RWPE2 (cell line): ENCODE results near the gene NEK5.
"Not testable (repeated sequence)": the region's sequence is repeated elsewhere in the genome, so short reads cannot be mapped to it uniquely, and the experiment has no call there.

ENCODE experiments used
- ATAC-seq: fragments of 200-7000 bp; cut with Tn5 transposase; 3 replicates; pipeline ENCODE4 v1.9.1; 2021; ENCODE audit warnings: low read depth
- DNase-seq: peaks from one replicate; pipeline ENCODE4 v3.0.0-alpha.2; 2020; ENCODE audit warnings: low spot score
- H3K27ac ChIP-seq: fragments of 450-650 bp; 2 replicates; pipeline ENCODE4 v1.5.1; 2017; ENCODE audit warnings: mild to moderate bottlenecking; ENCODE audit not compliant: poor library complexity, severe bottlenecking
- H3K27me3 ChIP-seq: fragments of 250-450 bp; sonication (Bioruptor Pico); 2 replicates; pipeline ENCODE4 v1.5.1; 2021; ENCODE audit warnings: mild to moderate bottlenecking, moderate library complexity; ENCODE audit not compliant: insufficient read depth, poor library complexity, severe bottlenecking
- H3K36me3 ChIP-seq: fragments of 250-450 bp; sonication (Bioruptor Pico); 2 replicates; pipeline ENCODE4 v1.5.1; 2020; ENCODE audit warnings: low read depth, mild to moderate bottlenecking, moderate library complexity
- H3K4me1 ChIP-seq: fragments of 250-450 bp; sonication (Bioruptor Pico); 2 replicates; pipeline ENCODE4 v1.5.1; 2021; ENCODE audit warnings: mild to moderate bottlenecking, moderate library complexity; ENCODE audit not compliant: insufficient read depth, poor library complexity, severe bottlenecking
- H3K4me3 ChIP-seq: fragments of 250-450 bp; sonication (Bioruptor Pico); 2 replicates; pipeline ENCODE4 v1.5.1; 2021; ENCODE audit warnings: mild to moderate bottlenecking, moderate library complexity; ENCODE audit not compliant: severe bottlenecking
- H3K9me3 ChIP-seq: fragments of 250-450 bp; sonication (Bioruptor Pico); 2 replicates; pipeline ENCODE4 v1.5.1; 2021; ENCODE audit warnings: mild to moderate bottlenecking, moderate library complexity; ENCODE audit not compliant: severe bottlenecking
- TF ChIP-seq, protein P1 (sequence below): fragments of 450-650 bp; IDR thresholded peaks from one replicate; pipeline ENCODE4 v1.5.1; 2017; ENCODE audit warnings: mild to moderate bottlenecking, moderate library complexity; ENCODE audit not compliant: poor library complexity, severe bottlenecking

Gene NEK5

DNA sequence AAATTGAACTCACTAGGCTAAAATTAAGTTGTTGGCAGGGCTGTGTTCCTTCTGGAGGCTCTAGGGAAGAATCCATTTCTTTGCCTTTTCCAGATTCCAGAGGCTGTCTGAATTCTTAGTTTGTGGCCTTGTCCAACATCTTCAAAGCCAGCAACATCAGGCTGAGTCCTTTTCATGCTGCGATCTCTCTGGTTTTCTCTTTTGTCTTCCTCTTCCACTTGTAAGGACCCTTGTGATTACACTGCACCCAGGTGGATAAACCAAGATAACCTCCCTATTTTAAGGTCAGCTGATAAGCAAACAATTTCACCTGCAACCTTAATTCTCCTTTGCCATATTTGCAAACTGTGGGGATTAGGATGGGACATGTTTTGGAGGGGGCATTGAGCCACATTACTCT, 92.8 kb downstream of the NEK5 start:
- H3K36me3 ChIP-seq = no peaks in the 10 kb centered on the region
- no peak overlapping the region for H3K27ac ChIP-seq
- no peaks in the 10 kb centered on the region for H3K27me3 ChIP-seq

DNA sequence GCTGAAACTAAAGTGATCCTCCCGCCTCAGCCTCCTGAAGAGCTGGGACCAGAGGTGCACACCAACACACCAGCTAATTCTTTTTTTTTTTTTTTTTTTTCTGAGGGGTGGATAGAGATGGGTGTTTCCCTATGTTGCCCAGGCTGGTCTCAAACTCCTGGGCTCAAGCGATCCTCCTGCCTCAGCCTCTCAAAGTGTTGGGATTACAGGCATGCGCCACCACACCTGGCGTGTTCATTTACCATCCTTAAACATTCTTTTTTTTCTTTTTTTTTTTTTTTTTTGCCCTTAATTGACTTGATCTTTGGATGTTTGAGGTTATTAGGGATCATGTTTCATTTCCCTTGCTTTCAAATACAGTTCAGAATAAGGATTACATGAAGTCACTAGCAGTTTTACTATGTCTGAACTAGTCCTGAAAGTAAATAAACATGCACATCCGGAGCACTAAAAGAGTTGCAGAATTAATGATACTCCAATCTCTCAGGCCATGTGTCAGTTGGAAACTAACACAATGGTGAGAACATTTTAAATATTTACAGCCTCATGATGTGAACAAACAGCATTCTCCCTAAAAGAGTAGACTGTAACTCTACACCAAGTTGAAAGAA, 94.2 kb downstream of the NEK5 start:
- H3K4me3 ChIP-seq = no peak overlapping the region
- H3K9me3 ChIP-seq = no peaks in the 10 kb centered on the region
- no peaks in the 10 kb centered on the region for H3K27me3 ChIP-seq
- H3K27ac ChIP-seq = no peak overlapping the region
- no peaks in the 10 kb centered on the region for H3K36me3 ChIP-seq
- DNase-seq (no peak), ATAC-seq (no peak)
- TF ChIP-seq, protein P1, sequence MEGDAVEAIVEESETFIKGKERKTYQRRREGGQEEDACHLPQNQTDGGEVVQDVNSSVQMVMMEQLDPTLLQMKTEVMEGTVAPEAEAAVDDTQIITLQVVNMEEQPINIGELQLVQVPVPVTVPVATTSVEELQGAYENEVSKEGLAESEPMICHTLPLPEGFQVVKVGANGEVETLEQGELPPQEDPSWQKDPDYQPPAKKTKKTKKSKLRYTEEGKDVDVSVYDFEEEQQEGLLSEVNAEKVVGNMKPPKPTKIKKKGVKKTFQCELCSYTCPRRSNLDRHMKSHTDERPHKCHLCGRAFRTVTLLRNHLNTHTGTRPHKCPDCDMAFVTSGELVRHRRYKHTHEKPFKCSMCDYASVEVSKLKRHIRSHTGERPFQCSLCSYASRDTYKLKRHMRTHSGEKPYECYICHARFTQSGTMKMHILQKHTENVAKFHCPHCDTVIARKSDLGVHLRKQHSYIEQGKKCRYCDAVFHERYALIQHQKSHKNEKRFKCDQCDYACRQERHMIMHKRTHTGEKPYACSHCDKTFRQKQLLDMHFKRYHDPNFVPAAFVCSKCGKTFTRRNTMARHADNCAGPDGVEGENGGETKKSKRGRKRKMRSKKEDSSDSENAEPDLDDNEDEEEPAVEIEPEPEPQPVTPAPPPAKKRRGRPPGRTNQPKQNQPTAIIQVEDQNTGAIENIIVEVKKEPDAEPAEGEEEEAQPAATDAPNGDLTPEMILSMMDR = no peak
- H3K4me1 ChIP-seq = no peaks in the 10 kb centered on the region

More for the DNA sequence above, 92.8 kb downstream of the NEK5 start:
- H3K4me1 ChIP-seq = no peaks in the 10 kb centered on the region
- ATAC-seq (no peak), DNase-seq (no peak)
- no peak overlapping the region for H3K4me3 ChIP-seq
- H3K9me3 ChIP-seq = no peaks in the 10 kb centered on the region
- TF ChIP-seq, protein P1 = no peak

DNA sequence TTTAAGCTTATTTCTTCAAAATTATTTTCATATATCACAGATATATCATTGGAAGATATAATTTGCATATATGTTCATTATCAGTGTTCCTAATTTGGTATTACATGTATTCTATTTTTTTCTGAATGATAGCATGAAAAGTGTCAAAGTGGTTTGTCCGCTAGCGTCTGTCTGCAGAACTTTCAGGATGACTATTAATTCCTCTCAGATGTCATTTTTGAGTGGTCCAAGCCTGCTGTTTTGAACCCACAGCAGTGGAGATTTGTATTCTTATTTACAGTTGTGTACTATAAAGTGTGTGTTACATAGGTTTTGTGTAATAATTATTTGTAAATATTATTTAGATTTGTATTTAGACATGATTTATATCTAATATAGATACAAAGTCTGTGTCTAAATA, 95.8 kb downstream of the NEK5 start:
- DNase-seq (no peak), ATAC-seq (no peak)
- TF ChIP-seq, protein P1 = no peak
- Histone ChIP-seq H3K27me3 (no peaks in the 10 kb centered on the region), H3K9me3 (no peaks in the 10 kb centered on the region), H3K4me3 (no peak overlapping the region), H3K4me1 (no peaks in the 10 kb centered on the region), H3K27ac (no peak overlapping the region), H3K36me3 (peaks cover 12% of the 10 kb centered on the region)

DNA sequence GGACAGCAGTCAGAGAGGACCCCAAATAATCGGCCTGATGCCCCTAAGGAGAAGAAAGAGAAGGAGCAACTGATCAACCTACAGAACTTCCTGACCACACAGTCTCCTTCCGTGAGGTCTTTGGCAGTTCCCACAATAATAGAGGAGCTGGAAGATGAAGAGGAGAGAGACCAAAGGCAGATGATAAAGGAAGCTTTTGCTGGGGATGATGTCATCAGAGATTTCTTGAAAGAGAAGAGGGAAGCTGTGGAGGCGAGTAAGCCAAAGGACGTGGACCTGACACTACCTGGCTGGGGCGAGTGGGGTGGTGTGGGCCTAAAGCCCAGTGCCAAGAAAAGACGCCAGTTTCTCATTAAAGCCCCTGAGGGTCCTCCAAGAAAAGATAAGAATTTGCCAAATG, 98.5 kb downstream of the NEK5 start:
- H3K27ac ChIP-seq, H3K4me3 ChIP-seq, H3K9me3 ChIP-seq, DNase-seq, H3K27me3 ChIP-seq, ATAC-seq, H3K4me1 ChIP-seq: not testable (repeated sequence)
- H3K36me3 ChIP-seq = peaks cover 26% of the 10 kb centered on the region

DNA sequence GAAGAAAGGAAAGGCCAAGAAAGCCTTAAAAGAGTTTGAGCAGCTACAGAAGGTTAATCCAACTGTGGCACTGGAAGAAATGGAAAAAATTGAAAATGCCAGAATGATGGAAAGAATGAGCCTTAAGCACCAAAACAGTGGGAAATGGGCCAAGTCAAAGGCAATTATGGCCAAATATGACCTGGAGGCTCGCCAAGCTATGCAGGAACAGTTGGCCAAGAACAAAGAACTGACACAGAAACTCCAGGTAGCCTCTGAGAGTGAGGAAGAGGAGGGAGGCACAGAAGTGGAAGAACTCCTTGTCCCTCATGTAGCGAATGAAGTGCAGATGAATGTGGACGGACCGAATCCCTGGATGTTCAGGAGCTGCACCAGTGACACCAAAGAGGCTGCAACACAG, 99.3 kb downstream of the NEK5 start:
- Histone ChIP-seq H3K27ac (no peak overlapping the region), H3K9me3 (no peaks in the 10 kb centered on the region), H3K36me3 (peaks cover 35% of the 10 kb centered on the region), H3K27me3 (no peaks in the 10 kb centered on the region), H3K4me3 (no peak overlapping the region), H3K4me1 (no peaks in the 10 kb centered on the region)
- DNase-seq (no peak), ATAC-seq (no peak)
- TF ChIP-seq, protein P1 = no peak
